ENCODE results near the gene GAS7. TPM values are rescaled to one million over a fixed set of nuclear protein-coding genes. Genes with fewer than 3 reads are reported as not detected.

GAS7 gene
- total and polyA plus RNA-seq, 2 donors (not counting 1 experiment from before 2014, with no cell fraction given), result 3.4 to 13.6 TPM

DNA sequence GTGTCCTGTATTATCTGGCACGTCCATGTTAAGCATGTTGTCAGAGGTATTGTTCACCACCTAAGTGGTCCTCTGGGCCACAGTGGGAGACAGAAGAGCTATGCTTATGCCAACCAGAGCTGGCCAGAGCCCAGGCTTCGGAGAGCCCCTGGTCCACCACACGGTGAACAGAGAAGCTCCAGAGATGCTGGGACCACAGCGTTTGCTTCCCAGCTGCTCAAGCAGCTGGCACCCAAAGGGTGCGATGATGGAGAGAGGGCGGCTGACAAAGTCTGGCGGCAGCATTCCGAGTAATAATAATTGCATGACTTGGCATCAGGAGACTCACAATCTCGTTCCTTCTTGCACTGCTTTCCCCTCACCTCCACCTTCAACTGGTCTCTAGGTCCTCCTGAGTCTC, 257.6 kb downstream of the GAS7 start:
- Histone ChIP-seq H3K4me3 (ENCODE audit: control extremely low read depth in 1 of 5, extremely low read depth in 1 of 5, insufficient read depth in 1 of 5, low read depth in 2 of 5, low read length in 4 of 5) (no peak overlapping the region), H4K20me1 (ENCODE audit: control insufficient read depth, insufficient read depth, low read length, poor library complexity, severe bottlenecking) (no peaks in the 10 kb centered on the region), H3K4me1 (ENCODE audit: control insufficient read depth in 2 of 2, insufficient read depth in 2 of 2, low read length in 2 of 2) (no peaks in the 10 kb centered on the region), H3K27ac (ENCODE audit: low read length in 2 of 2) (no peak overlapping the region), H3K4me2 (replicated peaks; ENCODE audit: low read depth, low read length, poor library complexity, severe bottlenecking) (no peak overlapping the region), H3K79me2 (ENCODE audit: control insufficient read depth, insufficient read depth, low read length) (no peaks in the 10 kb centered on the region), H2AFZ (ENCODE audit: insufficient read depth, low read depth, low read length, poor library complexity, severe bottlenecking) (no peak overlapping the region), H3K9me3 (ENCODE audit: control extremely low read depth in 1 of 3, control insufficient read depth in 2 of 3, insufficient read depth in 1 of 3, low read length in 2 of 3) (peaks cover 0 to 13% (median 0%) of the 10 kb centered on the region in 3 donors), H3K36me3 (replicated peaks in 1 of 2; ENCODE audit: control extremely low read depth in 1 of 2, control insufficient read depth in 1 of 2, extremely low read depth in 1 of 2, insufficient read depth in 2 of 2, low read length in 1 of 2) (no peaks in the 10 kb centered on the region), H3K9ac (ENCODE audit: low read length) (no peak overlapping the region), H3K27me3 (replicated peaks in 1 of 4; ENCODE audit: control extremely low read depth in 1 of 4, control insufficient read depth in 3 of 4, insufficient read depth in 4 of 4, low read length in 3 of 4) (no peaks in the 10 kb centered on the region)
- Mint-ChIP-seq H3K9me3 (ENCODE audit: insufficient read depth) (no peaks in the 10 kb centered on the region), H3K4me1 (no peaks in the 10 kb centered on the region), H3K4me3 (no peak overlapping the region), H3K27me3 (no peaks in the 10 kb centered on the region), H3K27ac (no peak overlapping the region)
- POLR2A ChIA-PET, result no interaction called here
- DNase-seq (no peak), ATAC-seq (ENCODE audit: low read depth) (no peak)
- CTCF ChIA-PET, result interaction anchor here (1.5 to 1.9 kb wide), 2 partner anchors 14 to 16 kb away, joined by 4 to 8 read pairs; no protein-coding TSS in a partner anchor
- WGBS (ENCODE audit: insufficient coverage), result 93% methylated on average over 5 of the region's 9 CpGs
- intact Hi-C loops (cut with micrococcal nuclease), result no loop called here
- TF ChIP-seq EZH2 (IDR thresholded peaks at IDR 0.05; ENCODE audit: borderline replicate concordance, insufficient read depth, low read depth, low read length, poor library complexity, severe bottlenecking), result no peak
- no peak for TF ChIP-seq CTCF (IDR thresholded peaks at IDR 0.05)

DNA sequence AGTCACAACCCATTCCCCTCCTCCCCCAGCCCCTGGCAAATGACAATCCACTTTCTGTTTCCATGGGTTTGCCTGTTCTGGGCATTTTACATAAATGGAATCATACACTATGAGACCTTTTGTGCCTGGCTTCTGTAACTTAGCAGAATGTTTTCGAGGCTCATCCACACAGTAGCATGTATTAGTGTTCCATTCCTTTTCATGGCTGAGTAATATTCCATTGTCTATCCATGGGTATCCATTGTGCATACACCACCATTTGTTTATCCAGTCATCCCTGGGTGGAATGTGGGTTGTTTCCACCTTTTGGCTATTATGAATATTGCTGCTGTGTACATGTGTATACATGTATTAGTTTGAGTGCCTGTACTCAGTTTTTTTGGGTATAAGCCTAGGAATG, 259.6 kb downstream of the GAS7 start:
- WGBS (ENCODE audit: insufficient coverage), result no CpG with 5 or more reads among the region's 1 CpG
- Histone ChIP-seq H3K79me2 (ENCODE audit: control insufficient read depth, insufficient read depth, low read length) (no peaks in the 10 kb centered on the region), H3K9ac (ENCODE audit: low read length) (no peak overlapping the region), H3K4me3 (ENCODE audit: control extremely low read depth in 1 of 5, extremely low read depth in 1 of 5, insufficient read depth in 1 of 5, low read depth in 2 of 5, low read length in 4 of 5) (no peak overlapping the region), H3K4me1 (ENCODE audit: control insufficient read depth in 2 of 2, insufficient read depth in 2 of 2, low read length in 2 of 2) (no peaks in the 10 kb centered on the region), H3K4me2 (replicated peaks; ENCODE audit: low read depth, low read length, poor library complexity, severe bottlenecking) (no peak overlapping the region), H3K36me3 (replicated peaks in 1 of 2; ENCODE audit: control extremely low read depth in 1 of 2, control insufficient read depth in 1 of 2, extremely low read depth in 1 of 2, insufficient read depth in 2 of 2, low read length in 1 of 2) (no peaks in the 10 kb centered on the region), H3K9me3 (ENCODE audit: control extremely low read depth in 1 of 3, control insufficient read depth in 2 of 3, insufficient read depth in 1 of 3, low read length in 2 of 3) (peaks cover 0 to 13% (median 0%) of the 10 kb centered on the region in 3 donors), H3K27me3 (replicated peaks in 1 of 4; ENCODE audit: control extremely low read depth in 1 of 4, control insufficient read depth in 3 of 4, insufficient read depth in 4 of 4, low read length in 3 of 4) (no peaks in the 10 kb centered on the region), H2AFZ (ENCODE audit: insufficient read depth, low read depth, low read length, poor library complexity, severe bottlenecking) (no peak overlapping the region), H4K20me1 (ENCODE audit: control insufficient read depth, insufficient read depth, low read length, poor library complexity, severe bottlenecking) (no peaks in the 10 kb centered on the region), H3K27ac (ENCODE audit: low read length in 2 of 2) (no peak overlapping the region)
- Mint-ChIP-seq H3K9me3 (ENCODE audit: insufficient read depth) (no peaks in the 10 kb centered on the region), H3K4me3 (no peak overlapping the region), H3K27me3 (no peaks in the 10 kb centered on the region), H3K27ac (no peak overlapping the region), H3K4me1 (no peaks in the 10 kb centered on the region)
- intact Hi-C loops (cut with micrococcal nuclease), result no loop called here
- POLR2A ChIA-PET, result no interaction called here
- no peak for ATAC-seq (ENCODE audit: low read depth)
- DNase-seq, result no peak
- CTCF ChIA-PET, result no interaction called here
- no peak for TF ChIP-seq EZH2 (IDR thresholded peaks at IDR 0.05; ENCODE audit: borderline replicate concordance, insufficient read depth, low read depth, low read length, poor library complexity, severe bottlenecking)
- no peak for TF ChIP-seq CTCF (IDR thresholded peaks at IDR 0.05)

Measured in B cell (primary cell).